NCI-H1092 treated with DMSO at 0.1 percent for 48 hours (cell line): ENCODE data around the gene SLC25A15.
"Not testable (repeated sequence)": the region's sequence is repeated elsewhere in the genome, so short reads cannot be mapped to it uniquely, and the experiment has no call there.

Experiments used
- DNase-seq: peaks from one replicate; lab custom pipeline; 2025; lab: John Stamatoyannopoulos, UW

The SLC25A15 gene

DNA sequence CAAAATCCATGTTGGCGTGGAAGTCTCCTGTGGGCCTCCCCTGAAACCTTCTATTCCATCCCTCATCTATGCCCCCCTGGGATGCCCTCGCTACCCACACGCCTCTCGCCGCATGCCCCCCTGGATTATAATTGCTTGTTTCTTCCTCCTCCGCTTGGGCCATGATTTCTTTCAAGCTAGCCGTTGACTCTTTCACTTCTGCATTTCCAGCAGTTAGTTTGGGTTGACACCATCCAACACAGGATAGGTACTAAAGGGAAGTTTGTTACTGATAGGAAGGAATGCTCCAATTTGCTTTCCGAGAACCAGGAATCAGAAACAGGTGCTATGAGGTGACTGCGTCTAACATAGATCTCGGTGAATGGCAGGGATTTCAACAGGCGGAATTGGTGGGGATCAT lies 7.7 kb upstream of the SLC25A15 start:
- no peak for DNase-seq

- not testable (repeated sequence) for DNase-seq
These were observed 6.4 kb upstream of the SLC25A15 start for GRCh38 chr13:40782971-40783370.

DNA sequence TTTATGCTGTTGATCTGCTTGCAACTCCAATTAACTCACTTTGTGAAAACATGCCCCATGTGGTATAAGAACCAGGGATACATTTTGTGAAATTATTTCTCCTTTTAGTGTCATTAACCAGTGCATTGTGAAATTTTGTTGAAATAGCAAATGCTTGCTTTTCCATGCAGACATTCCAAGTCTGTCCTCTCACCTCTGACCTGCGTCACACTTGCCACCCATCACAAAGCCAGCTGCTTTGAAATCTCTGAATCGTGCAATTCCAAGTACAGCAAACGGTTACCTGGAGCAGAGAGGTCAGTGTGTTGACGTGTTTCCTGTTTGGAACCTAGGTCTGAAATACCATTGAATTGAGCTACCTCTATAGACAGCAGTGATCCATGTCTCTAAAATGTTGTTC lies 4.9 kb upstream of the SLC25A15 start:
- DNase-seq = no peak

DNA sequence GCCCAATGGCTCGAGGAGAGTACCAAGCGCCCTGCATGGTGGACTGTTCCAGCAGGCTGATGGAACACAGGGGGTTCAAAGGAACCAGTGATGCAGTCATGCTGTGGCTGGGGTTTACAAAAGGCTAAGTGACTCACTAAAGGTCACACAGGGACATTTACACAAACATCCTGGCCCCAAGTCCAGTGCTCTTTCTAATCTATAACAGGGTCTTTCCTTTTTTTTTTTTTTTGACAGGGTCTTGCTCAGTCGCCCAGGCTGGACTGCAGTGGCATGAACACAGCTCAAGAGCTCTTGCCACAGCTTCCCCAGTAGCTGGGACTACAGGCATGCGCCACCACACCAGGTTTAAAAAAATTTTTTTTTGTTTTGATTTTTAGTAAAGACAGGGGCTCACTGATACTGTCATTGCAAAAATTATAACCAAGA lies 2.8 kb upstream of the SLC25A15 start:
- DNase-seq = no peak

DNA sequence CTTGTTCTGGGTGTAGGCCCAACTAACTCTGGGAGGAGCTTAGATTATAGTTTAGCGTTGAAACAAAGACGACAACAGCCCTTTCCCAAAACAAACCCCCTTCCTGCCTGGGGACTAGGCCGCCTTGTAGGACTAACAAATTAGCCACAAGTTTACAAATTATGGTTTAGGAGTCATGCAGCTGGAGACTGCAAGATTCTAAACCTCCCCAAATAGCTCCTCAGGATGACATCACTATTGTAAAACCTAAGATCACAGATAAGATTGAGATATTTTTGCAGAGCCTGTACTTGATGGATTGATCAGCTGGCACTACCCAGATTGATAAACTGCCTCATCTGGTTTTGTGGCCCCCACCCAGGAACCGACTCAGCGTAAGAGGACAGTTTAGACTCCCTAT lies 2.3 kb upstream of the SLC25A15 start:
- no peak for DNase-seq

- not testable (repeated sequence) for DNase-seq
These were observed 704 bp upstream of the SLC25A15 start for GRCh38 chr13:40788540-40789274.

GRCh38 chr13:40790154-40790616 lies 774 bp downstream of the SLC25A15 start:
- DNase-seq = no peak

- no peak for DNase-seq
These were observed 3.1 kb downstream of the SLC25A15 start for GRCh38 chr13:40792284-40793051.

GRCh38 chr13:40793339-40793738 lies 3.9 kb downstream of the SLC25A15 start:
- DNase-seq = no peak

DNA sequence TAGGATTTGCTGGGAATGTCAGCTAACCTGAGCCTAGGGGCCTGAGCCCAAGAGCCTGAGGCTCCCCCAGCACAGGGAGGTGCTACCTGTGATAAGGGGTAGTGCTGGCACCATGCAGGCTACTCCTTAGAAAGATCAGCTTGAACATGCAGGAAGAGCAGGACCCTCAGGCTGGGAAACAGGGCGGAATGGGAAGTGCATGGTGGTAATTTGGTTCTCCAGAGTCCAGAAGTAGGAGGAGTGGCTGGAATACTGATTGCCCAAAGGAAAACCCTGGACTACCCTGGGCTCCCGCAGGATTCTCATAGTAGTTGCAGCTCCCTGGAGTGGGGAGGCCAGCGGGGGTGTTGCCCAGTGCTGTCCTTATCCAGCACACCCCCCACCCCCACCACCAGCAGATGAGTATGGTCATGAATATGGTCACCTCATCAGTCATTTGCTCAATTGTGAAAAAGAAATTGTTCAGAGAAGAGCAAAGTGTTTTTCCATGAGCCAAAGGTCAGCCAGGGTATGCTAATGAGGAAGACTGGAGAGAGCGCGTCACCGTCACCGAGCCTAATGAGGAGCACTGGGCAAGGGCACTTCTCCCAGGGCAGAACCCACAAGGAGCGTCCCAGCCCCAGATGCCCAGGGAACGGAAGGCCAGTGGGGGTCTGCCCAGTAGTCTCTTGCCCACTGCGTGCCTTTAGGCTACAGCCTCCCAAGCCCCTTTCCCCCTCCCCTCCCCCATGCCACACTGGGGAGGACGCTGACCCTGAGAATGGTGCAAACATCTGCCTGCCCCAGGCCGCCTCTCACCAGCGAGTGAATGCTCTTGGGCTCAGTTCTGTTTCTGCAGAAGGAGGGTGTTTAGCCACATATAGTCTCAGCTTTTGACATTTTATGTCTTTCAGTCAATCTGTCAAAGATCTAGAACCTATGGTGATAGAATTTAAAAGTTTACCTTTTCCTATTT lies 5.3 kb downstream of the SLC25A15 start:
- DNase-seq = no peak

DNA sequence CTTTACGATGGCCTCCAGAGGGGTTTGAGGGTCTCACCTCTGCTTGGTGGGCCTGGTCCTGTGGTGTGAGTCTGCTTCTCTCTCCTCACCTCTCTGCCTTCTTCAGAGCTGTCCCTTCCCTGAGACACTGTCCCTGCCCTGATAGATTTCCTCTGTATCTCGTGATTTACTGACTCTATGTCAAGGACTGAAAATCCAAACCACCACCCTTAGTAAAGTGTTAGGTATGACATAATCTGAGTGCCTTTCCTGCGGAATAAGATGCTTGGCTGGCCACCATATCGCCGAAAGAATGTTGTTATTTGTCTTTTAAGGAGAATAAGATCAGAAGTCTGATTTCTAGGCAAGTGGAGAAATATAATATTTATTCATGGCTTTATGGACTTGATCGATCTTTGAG lies 7.2 kb downstream of the SLC25A15 start:
- DNase-seq = no peak

DNA sequence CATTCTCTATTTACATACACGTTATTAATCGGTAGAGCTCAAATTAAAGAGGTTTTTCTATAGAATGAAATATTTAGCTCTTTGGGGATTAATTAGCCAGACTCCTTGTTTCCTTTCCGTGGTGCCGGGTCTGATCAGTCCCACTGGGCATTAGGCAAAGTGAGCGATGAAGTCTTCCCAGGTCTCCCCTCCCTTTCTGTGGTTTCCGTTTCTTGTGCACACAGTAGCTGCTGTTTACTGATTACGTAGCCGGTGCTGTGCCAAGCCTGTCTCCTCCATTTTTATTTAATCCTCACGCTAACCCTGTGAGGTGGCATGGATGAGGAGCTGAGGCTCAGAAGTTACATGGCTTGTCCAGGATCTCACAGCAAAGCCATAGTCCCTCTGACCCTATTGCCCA lies 9.0 kb downstream of the SLC25A15 start:
- DNase-seq = no peak

DNA sequence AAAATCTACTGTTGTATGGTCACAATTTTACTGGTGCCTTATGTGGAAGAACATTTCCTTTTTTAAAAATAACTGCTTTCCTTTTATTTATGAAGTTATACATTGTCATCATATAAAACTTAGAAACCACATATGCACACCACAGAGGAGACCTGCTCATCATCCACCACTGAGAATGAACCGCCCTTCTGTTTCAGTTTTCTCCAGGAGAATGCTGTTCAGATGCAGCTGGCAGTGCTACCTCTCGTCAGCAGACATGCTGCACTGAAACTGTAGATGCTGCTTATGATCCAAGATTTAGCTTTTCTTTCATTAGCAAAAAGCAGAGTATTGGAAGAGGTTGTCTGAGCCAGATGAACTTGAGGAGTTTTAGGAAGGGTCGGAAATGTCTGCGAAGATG lies 10.1 kb downstream of the SLC25A15 start:
- no peak for DNase-seq

DNA sequence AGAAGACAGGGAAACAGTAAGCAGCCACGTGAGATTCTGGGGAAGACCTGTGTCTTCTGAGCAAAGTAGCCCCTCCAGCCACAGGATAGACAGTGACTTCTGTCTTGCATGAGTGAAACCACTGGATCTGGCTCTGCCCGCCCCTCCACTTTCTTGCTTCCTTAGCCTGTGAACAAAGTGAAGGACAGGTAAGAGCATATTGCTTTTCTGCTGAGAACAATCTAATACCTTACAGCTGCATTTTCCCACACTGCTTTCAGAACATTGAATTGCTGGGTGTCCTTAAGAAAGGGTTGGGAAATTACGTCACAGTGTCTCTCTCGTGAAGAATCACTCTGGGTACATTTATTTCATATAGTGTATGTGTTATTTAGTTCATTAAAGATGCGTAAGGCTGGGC lies 11.1 kb downstream of the SLC25A15 start:
- no peak for DNase-seq

GRCh38 chr13:40801255-40802217 lies 12.1 kb downstream of the SLC25A15 start:
- DNase-seq = no peak

DNA sequence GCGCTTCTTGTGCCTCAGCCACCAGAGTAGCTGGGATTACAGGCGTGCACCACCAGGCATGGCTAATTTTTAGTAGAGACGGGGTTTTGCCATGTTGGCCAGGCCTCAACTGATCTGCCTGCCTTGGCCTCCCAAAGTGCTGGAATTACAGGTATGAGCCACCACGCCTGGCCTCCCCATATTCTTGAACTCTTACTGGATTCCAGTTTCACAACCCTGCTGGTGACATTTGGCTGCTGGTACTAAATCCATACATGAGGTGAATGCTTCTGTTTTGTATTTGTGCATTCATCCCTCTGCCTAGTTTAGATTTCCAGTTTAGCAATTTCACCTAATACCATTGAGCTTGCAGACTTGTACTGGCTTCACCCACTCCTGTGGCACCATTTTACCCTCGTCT lies 13.9 kb downstream of the SLC25A15 start:
- DNase-seq = no peak

- DNase-seq = no peak
These were observed 16.8 kb downstream of the SLC25A15 start for GRCh38 chr13:40806241-40806640.

- no peak for DNase-seq
These were observed 20.1 kb downstream of the SLC25A15 start for GRCh38 chr13:40809471-40809870.

- no peak for DNase-seq
These were observed 22.7 kb downstream of the SLC25A15 start for GRCh38 chr13:40812102-40812501.

- no peak for DNase-seq
These were observed 23.5 kb downstream of the SLC25A15 start for GRCh38 chr13:40812724-40813445.
